PFSK-1 (cell line): ENCODE results near the gene AP1B1.

Experiments used
- POLR2AphosphoS5 ChIP-seq: IDR thresholded peaks from 2 replicates; pipeline ENCODE4 v1.6.1; 2012; ENCODE audit warnings: low read depth, mild to moderate bottlenecking, control low read depth, low read length, moderate library complexity
- SIN3A ChIP-seq: IDR thresholded peaks from 2 replicates; pipeline ENCODE4 v1.6.1; 2012; ENCODE audit warnings: mild to moderate bottlenecking, low read length, moderate library complexity, borderline replicate concordance; ENCODE audit not compliant: insufficient read depth

- TF ChIP-seq SIN3A (no peak), POLR2AphosphoS5 (no peak)
Measured at GRCh38 chr22:29435236-29436136, 47.1 kb upstream of the AP1B1 start.
